ENCODE data around the gene CISD3. TPM values are rescaled to one million over a fixed set of nuclear protein-coding genes. Genes with fewer than 3 reads are reported as not detected.

Gene CISD3
- total and polyA plus RNA-seq, 10 of the 15 experiments (the other 5 are each of a cell fraction or from before 2014, with no cell fraction given): 2.6 to 38.1 (median 8.1) TPM

- ChIA-PET CTCF (no interaction called here), RAD21 (ENCODE audit: unreplicated experiment) (no interaction called here), POLR2A (interaction anchor here (0.5 kb wide), 1 partner anchor 66 kb away, joined by 3 read pairs; no protein-coding TSS in a partner anchor), SMC1A (ENCODE audit: uncharacterized antibody, unreplicated experiment) (no interaction called here)
- Histone ChIP-seq H3K27me3 (replicated peaks in 1 of 2; ENCODE audit: control insufficient read depth in 2 of 2, insufficient read depth in 2 of 2, low read length in 1 of 2) (no peaks in the 10 kb centered on the region), H4K20me1 (ENCODE audit: control insufficient read depth, insufficient read depth) (no peaks in the 10 kb centered on the region), H3K4me1 (ENCODE audit: control insufficient read depth, insufficient read depth, low read length) (peaks cover 10% of the 10 kb centered on the region), H3K9ac (ENCODE audit: control insufficient read depth, insufficient read depth, low read length) (no peak overlapping the region), H3K27ac (ENCODE audit: control insufficient read depth, insufficient read depth) (no peak overlapping the region), H2AFZ (ENCODE audit: control insufficient read depth, low read depth, low read length) (no peak overlapping the region), H3K4me3 (no peak overlapping the region), H3K79me2 (ENCODE audit: control insufficient read depth, insufficient read depth, low read length) (peaks cover 17% of the 10 kb centered on the region), H3K36me3 (ENCODE audit: control insufficient read depth in 2 of 2, insufficient read depth in 2 of 2, low read length in 1 of 2) (peaks cover 23 to 41% of the 10 kb centered on the region in 2 experiments), H3K9me3 (replicated peaks; ENCODE audit: control insufficient read depth, insufficient read depth, low read length) (no peaks in the 10 kb centered on the region), H3K4me2 (ENCODE audit: control insufficient read depth, insufficient read depth) (no peak overlapping the region)
- intact Hi-C loops (cut with micrococcal nuclease; ENCODE audit: unreplicated experiment) (no loop called here), in situ Hi-C loops (cut with MboI) (no loop called here)
- FAIRE-seq: no peak
- no TSS peak for BruUV-seq (replicated peaks)
- WGBS (ENCODE audit: insufficient coverage, insufficient replicate concordance, low lambda C conversion rate, missing lambda C conversion rate): 99% methylated on average over 10 of the region's 10 CpGs
- TF ChIP-seq SREBF2 (IDR thresholded peaks at IDR 0.05; ENCODE audit: low read length): no peak
- no peak for TF ChIP-seq ZNF274 (IDR thresholded peaks at IDR 0.05; ENCODE audit: insufficient read depth, insufficient read length)
- no peak for TF ChIP-seq PML (IDR thresholded peaks at IDR 0.05; ENCODE audit: low read length)
- no peak for TF ChIP-seq ZBTB33 (IDR thresholded peaks at IDR 0.05)
- no peak for TF ChIP-seq USF2 (IDR thresholded peaks at IDR 0.05; ENCODE audit: borderline replicate concordance, low read depth, low read length)
- no peak for TF ChIP-seq PRDM15 (CRISPR knock-in tag; IDR thresholded peaks at IDR 0.05)
- TF ChIP-seq RAD51 (IDR thresholded peaks at IDR 0.05): no peak
- no peak for TF ChIP-seq EP300 (IDR thresholded peaks at IDR 0.05; ENCODE audit: borderline replicate concordance in 1 of 2, control insufficient read depth in 1 of 2, low read depth in 2 of 2, low read length in 2 of 2)
- no peak for ATAC-seq
- no peak for DNase-seq (ENCODE audit: low read depth, low spot score)
These were observed 17.5 kb upstream of the CISD3 start for GRCh38 chr17:38712593-38712992.

All from GM12878 (cell line).